A204.1 (cell line): ENCODE measurements around the gene IRF2.
"Not testable (repeated sequence)": the region's sequence is repeated elsewhere in the genome, so short reads cannot be mapped to it uniquely, and the experiment has no call there.

Experiments
- FAIRE-seq: peaks from 2 replicates; lab custom pipeline; 2012; peaks lifted over from hg19 to GRCh38; lab: Jason Lieb, UNC

IRF2 gene

GRCh38 chr4:184344899-184345572 lies 129.3 kb downstream of the IRF2 start:
- no peak for FAIRE-seq

DNA sequence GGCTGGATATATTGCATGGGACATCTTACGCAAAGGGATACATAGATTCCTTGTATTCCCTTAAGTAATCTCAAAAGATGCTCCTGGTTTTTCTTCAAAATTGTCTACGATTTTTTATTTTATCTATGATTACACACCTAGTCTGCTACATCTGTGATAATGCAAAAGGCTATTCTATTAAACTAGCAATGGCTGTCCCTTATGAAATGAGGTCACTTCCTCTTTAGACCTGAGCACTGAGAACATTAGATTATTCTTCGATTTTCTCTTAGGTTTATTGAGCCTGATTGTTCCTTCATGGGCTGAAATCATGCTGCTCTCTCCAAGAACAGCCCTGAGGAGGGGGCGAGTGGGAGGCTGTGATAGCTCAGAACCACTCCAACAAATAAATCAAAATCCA lies 129.9 kb downstream of the IRF2 start:
- no peak for FAIRE-seq

GRCh38 chr4:184343502-184344177 lies 130.7 kb downstream of the IRF2 start:
- no peak for FAIRE-seq

- not testable (repeated sequence) for FAIRE-seq
Measured at GRCh38 chr4:184342857-184343237, 131.5 kb downstream of the IRF2 start.

- no peak for FAIRE-seq
Measured at GRCh38 chr4:184342167-184342856, 132.0 kb downstream of the IRF2 start.

DNA sequence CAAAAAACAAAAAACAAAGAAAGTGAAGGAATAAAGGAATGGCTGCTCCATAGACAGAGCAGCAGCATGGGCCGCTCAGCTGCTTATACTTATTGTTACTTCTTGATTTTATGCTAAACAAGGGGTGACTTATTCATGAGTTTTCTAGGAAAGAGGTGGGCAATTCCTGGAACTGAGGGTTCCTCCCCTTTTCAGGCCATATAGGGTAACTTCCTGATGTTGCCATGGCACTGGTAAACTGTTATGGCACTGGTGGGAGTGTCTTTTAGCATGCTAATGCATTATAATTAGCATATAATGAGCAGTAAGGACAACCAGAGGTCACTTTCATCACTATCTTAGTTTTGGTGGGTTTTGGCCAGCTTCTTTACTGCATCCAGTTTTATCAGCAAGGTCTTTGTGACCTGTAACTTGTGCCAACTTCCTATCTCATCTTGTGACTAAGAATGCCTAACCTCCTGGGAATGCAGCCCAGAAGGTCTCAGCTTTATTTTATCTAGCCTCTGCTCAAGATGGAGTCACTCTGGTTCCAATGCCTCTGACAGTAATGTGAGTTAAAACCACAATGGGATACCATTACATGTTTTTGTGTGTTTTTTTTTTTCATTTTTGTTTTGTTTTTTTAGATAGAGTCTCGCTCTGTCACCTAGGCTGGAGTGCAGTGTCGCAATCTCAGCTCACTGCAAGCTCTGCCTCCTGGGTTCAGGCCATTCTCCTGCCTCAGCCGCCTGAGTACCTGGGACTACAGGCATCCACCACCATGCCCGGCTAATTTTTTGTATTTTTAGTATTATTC lies 134.8 kb downstream of the IRF2 start:
- not testable (repeated sequence) for FAIRE-seq

GRCh38 chr4:184337907-184338306 lies 136.4 kb downstream of the IRF2 start:
- FAIRE-seq = no peak
